Testis (tissue), 3 donors: ENCODE measurements around the gene LIF. TPM values are rescaled to one million over a fixed set of nuclear protein-coding genes. Genes with fewer than 3 reads are reported as not detected.

Experiments
- DNase-seq: peaks from one replicate; pipeline ENCODE4 v3.0.0-alpha.2; 2019
- H3K27ac ChIP-seq, 2 donors: fragments of 200-600 bp; sonication (generic); one replicate each; pipeline ENCODE4 v1.5.1; 2019
- H3K27me3 ChIP-seq: fragments of 200-600 bp; sonication (generic); one replicate; pipeline ENCODE4 v1.5.1; 2019
- H3K36me3 ChIP-seq: fragments of 200-600 bp; sonication (generic); one replicate; pipeline ENCODE4 v1.5.1; 2017; ENCODE audit warnings: low read depth; ENCODE audit errors: missing control alignments
- H3K4me1 ChIP-seq: fragments of 200-600 bp; sonication (generic); one replicate; pipeline ENCODE4 v1.5.1; 2019
- H3K4me3 ChIP-seq, 2 donors: fragments of 200-600 bp; sonication (generic); one replicate each; pipeline ENCODE4 v1.5.1; 2017 to 2019
- H3K9me3 ChIP-seq: fragments of 200-600 bp; sonication (generic); one replicate; pipeline ENCODE4 v1.5.1; 2017
- CTCF ChIP-seq, 3 experiments: fragments of 450-650 bp in 2 of 3; fragments of 200-600 bp in 1 of 3; sonication (generic) in 1 of 3; IDR thresholded peaks; one replicate each; pipeline ENCODE4 v1.5.1; 2016 to 2019; ENCODE audit warnings: antibody characterized with exemption in 3 of 3, mild to moderate bottlenecking in 2 of 3, moderate library complexity in 1 of 3
- POLR2A ChIP-seq: fragments of 450-650 bp; IDR thresholded peaks from one replicate; pipeline ENCODE4 v1.6.1; 2017; ENCODE audit warnings: antibody characterized with exemption, mild to moderate bottlenecking, moderate library complexity
- WGBS, 2 donors: methylation state at CpG; one replicate each; pipeline ENCODE4 v1.1.5; 2018; 5-methylcytosine and 5-hydroxymethylcytosine counted together
- intact Hi-C: fragments of 100-400 bp; cut with DNase I; formaldehyde crosslinking; loops from one replicate; pipeline ENCODE4 v1.15.1; 2023; ENCODE audit warnings: low total_unique reads
- polyA plus RNA-seq: library from polyadenylated mRNA; stranded (reverse); fragments of 350-450 nt; fragmentation: Illumina TruSeq; extraction: RNeasy Lipid Tissue Mini Kit (QIAGEN cat#74804); gene quantifications from one replicate; pipeline ENCODE4 v1.2.3, GENCODE V29; 2014; ENCODE audit warnings: low read depth, low replicate concordance; ENCODE audit not compliant: insufficient read depth
- total RNA-seq, 2 donors: library from RNA; depleted of rRNA; stranded (reverse); fragments of >200 nt; gene quantifications; one replicate each; pipeline ENCODE4 v1.2.3, GENCODE V29; 2016

Gene LIF
- total and polyA plus RNA-seq, 3 donors from 2014 or later, result 0.08 to 1.4 (median 1.4) TPM

- Histone ChIP-seq H3K4me3 (no peak overlapping the region), H3K27me3 (no peaks in the 10 kb centered on the region), H3K36me3 (no peaks in the 10 kb centered on the region), H3K4me1 (peaks cover 9% of the 10 kb centered on the region), H3K27ac (no peak overlapping the region), H3K9me3 (no peaks in the 10 kb centered on the region)
- intact Hi-C loops, result no loop called here
- DNase-seq, result no peak
- 74 to 75% methylated on average over 10 to 11 of the region's 11 CpGs for WGBS, 2 donors
- TF ChIP-seq POLR2A, result no peak
- no peak for TF ChIP-seq CTCF (IDR thresholded peaks at IDR 0.05)
These were observed 20.2 kb downstream of the LIF start for GRCh38 chr22:30226192-30226832.

GRCh38 chr22:30225220-30225927 lies 21.2 kb downstream of the LIF start:
- WGBS, 2 donors, result 86 to 88% methylated on average over 7 of the region's 7 CpGs

GRCh38 chr22:30224161-30224857 lies 22.2 kb downstream of the LIF start:
- 63 to 74% methylated on average over 11 of the region's 11 CpGs for WGBS, 2 donors
- no peak for TF ChIP-seq CTCF (IDR thresholded peaks at IDR 0.05)
- TF ChIP-seq POLR2A, result no peak
- H3K36me3 ChIP-seq, result no peaks in the 10 kb centered on the region
- intact Hi-C loops, result no loop called here
- H3K9me3 ChIP-seq, result no peaks in the 10 kb centered on the region
- H3K4me1 ChIP-seq, result peaks cover 9% of the 10 kb centered on the region
- DNase-seq, result no peak
- H3K4me3 ChIP-seq, result no peak overlapping the region
- H3K27ac ChIP-seq, result no peak overlapping the region
- H3K27me3 ChIP-seq, result no peaks in the 10 kb centered on the region

More at GRCh38 chr22:30225220-30225927, 21.2 kb downstream of the LIF start:
- TF ChIP-seq POLR2A (no peak), CTCF (IDR thresholded peaks at IDR 0.05) (no peak)
- intact Hi-C loops, result no loop called here
- H3K4me3 ChIP-seq, result no peak overlapping the region
- H3K27me3 ChIP-seq, result no peaks in the 10 kb centered on the region
- no peak overlapping the region for H3K27ac ChIP-seq
- H3K4me1 ChIP-seq, result peaks cover 9% of the 10 kb centered on the region
- no peaks in the 10 kb centered on the region for H3K36me3 ChIP-seq
- no peak for DNase-seq
- no peaks in the 10 kb centered on the region for H3K9me3 ChIP-seq

- no peak for TF ChIP-seq POLR2A
- TF ChIP-seq CTCF (IDR thresholded peaks at IDR 0.05), result no peak
- Histone ChIP-seq H3K36me3 (no peaks in the 10 kb centered on the region), H3K9me3 (no peaks in the 10 kb centered on the region), H3K4me1 (peaks cover 9% of the 10 kb centered on the region), H3K4me3 (no peak overlapping the region), H3K27ac (no peak overlapping the region), H3K27me3 (no peaks in the 10 kb centered on the region)
- WGBS, 2 donors, result 49 to 50% methylated on average over 12 to 15 of the region's 15 CpGs
- DNase-seq, result no peak
- intact Hi-C loops, result no loop called here
These were observed 23.3 kb downstream of the LIF start for GRCh38 chr22:30223303-30223702.
